IPS DF 6.9 (cell line): ENCODE results near the gene SCFD2.

Experiments used
- DNase-seq: peaks from one replicate; pipeline ENCODE4 v3.0.0-alpha.2; 2013; ENCODE audit warnings: low read depth, low spot score
- H3K27ac ChIP-seq: one replicate; pipeline ENCODE4 v1.5.1; 2013; ENCODE audit warnings: low read length, control low read depth
- H3K27me3 ChIP-seq: 2 replicates; pipeline ENCODE4 v1.6.1; 2013; ENCODE audit warnings: mild to moderate bottlenecking, low read length; ENCODE audit not compliant: control insufficient read depth, insufficient read depth
- H3K36me3 ChIP-seq: 2 replicates; pipeline ENCODE4 v1.6.1; 2013; ENCODE audit warnings: low read length; ENCODE audit not compliant: control insufficient read depth, insufficient read depth
- H3K4me1 ChIP-seq: 2 replicates; pipeline ENCODE4 v1.6.1; 2013; ENCODE audit warnings: low read length; ENCODE audit not compliant: control insufficient read depth, insufficient read depth
- H3K4me3 ChIP-seq: 2 replicates; pipeline ENCODE4 v1.5.1; 2013; ENCODE audit warnings: mild to moderate bottlenecking, low read length
- H3K9me3 ChIP-seq: 2 replicates; pipeline ENCODE4 v1.6.1; 2013; ENCODE audit warnings: low read length, inconsistent platforms; ENCODE audit not compliant: control insufficient read depth, insufficient read depth
- WGBS: extraction: QIAGEN DNeasy Blood & Tissue Kit; methylation state at CpG from one replicate; pipeline ENCODE4 v1.1.7; 2013; ENCODE audit warnings: mixed read lengths, missing lambda C conversion rate; ENCODE audit not compliant: insufficient read length, insufficient coverage; 5-methylcytosine and 5-hydroxymethylcytosine counted together

Gene SCFD2

GRCh38 chr4:52962721-52963120 is 403.1 kb downstream of the SCFD2 start:
- no CpG with 5 or more reads among the region's 3 CpGs for WGBS
- H3K36me3 ChIP-seq, result no peaks in the 10 kb centered on the region
- no peaks in the 10 kb centered on the region for H3K27me3 ChIP-seq

GRCh38 chr4:52961666-52962412 is 404.0 kb downstream of the SCFD2 start:
- no CpG with 5 or more reads among the region's 3 CpGs for WGBS
- Histone ChIP-seq H3K36me3 (no peaks in the 10 kb centered on the region), H3K27me3 (no peaks in the 10 kb centered on the region), H3K4me3 (no peak overlapping the region), H3K4me1 (0 out of 2 replicates have a peak, but pooled peaks cover 1% of the 10 kb centered on the region), H3K9me3 (no peaks in the 10 kb centered on the region), H3K27ac (no peak overlapping the region)
- no peak for DNase-seq

More at GRCh38 chr4:52962721-52963120, 403.1 kb downstream of the SCFD2 start:
- no peak overlapping the region for H3K4me3 ChIP-seq
- H3K4me1 ChIP-seq, result no peaks in the 10 kb centered on the region
- H3K9me3 ChIP-seq, result no peaks in the 10 kb centered on the region
- no peak for DNase-seq
- H3K27ac ChIP-seq, result no peak overlapping the region

DNA sequence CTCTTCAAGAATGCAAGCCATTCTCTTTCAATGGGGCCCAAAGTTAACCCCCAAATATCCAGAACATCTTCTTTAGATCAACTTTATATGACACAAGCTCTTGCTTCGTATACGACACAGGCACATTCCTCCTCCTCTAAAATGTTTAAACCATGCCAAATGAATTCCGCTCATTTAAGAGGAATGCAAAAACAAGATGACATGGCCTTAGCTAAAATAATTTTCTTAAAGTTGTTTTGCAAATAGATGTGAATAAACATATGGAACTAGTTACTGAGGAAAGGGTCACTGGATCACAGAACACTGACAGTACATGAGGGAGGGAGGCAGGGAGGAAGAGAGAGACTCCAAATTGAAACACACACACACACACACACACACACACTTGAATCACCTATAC is 406.3 kb downstream of the SCFD2 start:
- no peaks in the 10 kb centered on the region for H3K9me3 ChIP-seq
- DNase-seq, result no peak
- no peak overlapping the region for H3K4me3 ChIP-seq
- H3K27me3 ChIP-seq, result no peaks in the 10 kb centered on the region
- no peak overlapping the region for H3K27ac ChIP-seq
- no CpG with 5 or more reads among the region's 3 CpGs for WGBS
- no peaks in the 10 kb centered on the region for H3K36me3 ChIP-seq
- H3K4me1 ChIP-seq, result 0 out of 2 replicates have a peak, but pooled peaks cover 1% of the 10 kb centered on the region

DNA sequence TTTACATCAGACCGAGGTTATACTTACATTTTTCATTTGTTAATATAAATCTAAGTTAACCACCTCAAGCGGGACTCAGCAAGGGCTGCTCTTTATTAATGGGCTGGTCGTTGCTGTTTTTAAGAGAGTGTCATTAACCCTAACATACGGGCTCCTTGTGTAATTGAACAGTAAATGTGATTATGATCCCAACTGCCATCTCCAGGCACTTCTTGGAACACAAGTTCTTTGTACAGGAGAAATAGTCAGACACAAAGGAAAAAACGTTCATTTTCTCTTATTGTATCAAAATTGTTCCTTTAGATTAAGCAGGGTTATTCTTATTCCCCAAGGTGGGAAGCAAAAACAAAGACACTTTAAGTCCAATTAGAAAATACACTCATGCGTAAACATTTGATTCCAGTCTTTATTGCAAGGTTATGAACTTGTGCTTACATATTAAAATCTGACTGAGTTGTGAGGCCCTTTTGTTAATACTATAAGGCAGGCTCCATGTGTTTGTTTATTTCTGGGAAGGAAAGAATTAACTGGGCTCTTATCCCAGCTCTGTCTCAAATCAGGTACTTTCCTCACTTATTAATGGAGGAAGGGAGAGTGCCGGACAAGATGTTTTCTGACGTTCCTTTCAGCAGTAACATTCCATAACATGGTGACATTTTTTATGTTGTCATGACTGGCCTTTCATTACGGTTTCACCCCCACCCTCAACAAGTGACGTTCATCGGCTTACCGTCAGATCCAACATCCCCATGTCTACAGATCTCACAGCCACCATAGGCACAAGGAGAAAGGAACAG is 407.8 kb downstream of the SCFD2 start:
- H3K4me1 ChIP-seq, result 0 out of 2 replicates have a peak, but pooled peaks cover 1% of the 10 kb centered on the region
- DNase-seq, result no peak
- H3K4me3 ChIP-seq, result no peak overlapping the region
- H3K36me3 ChIP-seq, result no peaks in the 10 kb centered on the region
- no peaks in the 10 kb centered on the region for H3K27me3 ChIP-seq
- WGBS, result no CpG with 5 or more reads among the region's 12 CpGs
- H3K27ac ChIP-seq, result no peak overlapping the region
- H3K9me3 ChIP-seq, result no peaks in the 10 kb centered on the region

GRCh38 chr4:52957220-52957686 is 408.6 kb downstream of the SCFD2 start:
- Histone ChIP-seq H3K4me3 (no peak overlapping the region), H3K9me3 (no peaks in the 10 kb centered on the region), H3K27ac (no peak overlapping the region), H3K27me3 (no peaks in the 10 kb centered on the region), H3K36me3 (no peaks in the 10 kb centered on the region), H3K4me1 (0 out of 2 replicates have a peak, but pooled peaks cover 1% of the 10 kb centered on the region)
- no CpG with 5 or more reads among the region's 9 CpGs for WGBS
- DNase-seq, result no peak

GRCh38 chr4:52956691-52957090 is 409.2 kb downstream of the SCFD2 start:
- Histone ChIP-seq H3K4me1 (0 out of 2 replicates have a peak, but pooled peaks cover 1% of the 10 kb centered on the region), H3K36me3 (no peaks in the 10 kb centered on the region), H3K9me3 (no peaks in the 10 kb centered on the region), H3K27me3 (no peaks in the 10 kb centered on the region), H3K27ac (no peak overlapping the region), H3K4me3 (no peak overlapping the region)
- WGBS, result no CpG with 5 or more reads among the region's 2 CpGs
- DNase-seq, result no peak

- Histone ChIP-seq H3K36me3 (no peaks in the 10 kb centered on the region), H3K27ac (no peak overlapping the region), H3K4me3 (no peak overlapping the region), H3K9me3 (no peaks in the 10 kb centered on the region), H3K27me3 (no peaks in the 10 kb centered on the region), H3K4me1 (0 out of 2 replicates have a peak, but pooled peaks cover 1% of the 10 kb centered on the region)
- DNase-seq, result no peak
- no CpG with 5 or more reads among the region's 6 CpGs for WGBS
Observed at GRCh38 chr4:52954560-52955170, 411.2 kb downstream of the SCFD2 start.

DNA sequence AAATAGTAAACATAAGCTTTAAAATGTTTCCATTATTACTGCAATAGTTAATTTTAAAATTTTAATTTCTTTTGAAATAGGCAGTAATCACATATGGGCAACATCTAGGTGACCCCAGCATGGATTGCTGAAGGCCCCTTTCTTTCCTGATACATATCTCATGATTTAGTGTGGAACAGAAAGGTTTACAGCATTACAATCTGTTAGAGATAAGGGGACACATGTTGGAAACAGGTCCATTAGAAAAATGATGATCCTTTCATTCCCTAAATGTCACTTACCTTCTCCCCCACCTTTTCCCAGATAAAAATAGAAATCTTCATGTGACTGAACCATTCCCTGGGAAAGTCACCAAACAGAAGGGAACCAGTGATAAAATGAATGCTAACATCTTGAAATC is 413.3 kb downstream of the SCFD2 start:
- DNase-seq, result no peak
- no peaks in the 10 kb centered on the region for H3K27me3 ChIP-seq
- H3K4me3 ChIP-seq, result no peak overlapping the region
- H3K27ac ChIP-seq, result no peak overlapping the region
- 0 out of 2 replicates have a peak, but pooled peaks cover 3% of the 10 kb centered on the region for H3K4me1 ChIP-seq
- H3K36me3 ChIP-seq, result no peaks in the 10 kb centered on the region
- H3K9me3 ChIP-seq, result no peaks in the 10 kb centered on the region

DNA sequence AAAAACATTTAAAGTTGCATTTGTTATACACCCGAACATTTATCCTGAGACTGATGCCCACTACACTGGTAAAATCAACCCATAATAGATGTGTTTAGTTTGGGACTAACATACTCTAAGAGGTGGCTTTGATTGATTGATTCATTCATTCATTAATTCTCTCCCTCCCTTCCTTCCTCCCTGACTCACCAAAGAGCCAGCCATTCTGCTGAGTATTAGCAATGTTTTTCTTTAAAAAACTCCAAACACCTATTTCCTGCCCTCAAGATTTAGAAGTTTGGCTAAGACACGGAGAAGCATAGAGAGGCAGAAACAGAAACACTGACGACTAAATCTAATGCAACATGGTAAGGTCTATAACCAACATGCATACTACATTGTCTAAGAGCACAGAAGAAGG is 414.8 kb downstream of the SCFD2 start:
- Histone ChIP-seq H3K36me3 (no peaks in the 10 kb centered on the region), H3K27me3 (no peaks in the 10 kb centered on the region), H3K4me1 (0 out of 2 replicates have a peak, but pooled peaks cover 1% of the 10 kb centered on the region), H3K27ac (no peak overlapping the region), H3K9me3 (no peaks in the 10 kb centered on the region), H3K4me3 (no peak overlapping the region)
- DNase-seq, result no peak
- no CpG with 5 or more reads among the region's 3 CpGs for WGBS

GRCh38 chr4:52950226-52950625 is 415.6 kb downstream of the SCFD2 start:
- WGBS, result no CpG with 5 or more reads among the region's 3 CpGs

More at GRCh38 chr4:52950226-52950625, 415.6 kb downstream of the SCFD2 start:
- Histone ChIP-seq H3K4me1 (0 out of 2 replicates have a peak, but pooled peaks cover 1% of the 10 kb centered on the region), H3K27me3 (no peaks in the 10 kb centered on the region), H3K27ac (no peak overlapping the region), H3K36me3 (no peaks in the 10 kb centered on the region), H3K4me3 (no peak overlapping the region), H3K9me3 (no peaks in the 10 kb centered on the region)
- no peak for DNase-seq
